HAP-1 (cell line): ENCODE measurements around the gene BBS7.
A peak's percentile ranks its signal among the peaks of the same experiment; 100 is the strongest.

Source experiments
- DNase-seq, 2 experiments: peaks; one replicate each; pipeline ENCODE4 v3.0.0-alpha.2; 2016 to 2020; ENCODE audit warnings: low spot score in 2 of 2
- H3K27me3 ChIP-seq: fragments of 250-450 bp; sonication (Bioruptor Pico); 2 replicates; pipeline ENCODE4 v1.5.1; 2020; ENCODE audit warnings: low read depth, mild to moderate bottlenecking, moderate library complexity
- H3K36me3 ChIP-seq: fragments of 250-450 bp; sonication (Bioruptor Pico); replicated peaks from 2 replicates; pipeline ENCODE4 v1.5.1; 2020; ENCODE audit warnings: mild to moderate bottlenecking
- H3K4me1 ChIP-seq: fragments of 250-450 bp; sonication (Bioruptor Pico); 2 replicates; pipeline ENCODE4 v1.5.1; 2020; ENCODE audit warnings: mild to moderate bottlenecking
- H3K4me3 ChIP-seq: fragments of 250-450 bp; sonication (Bioruptor Pico); 2 replicates; pipeline ENCODE4 v1.5.1; 2020; ENCODE audit warnings: mild to moderate bottlenecking, moderate library complexity
- H3K9me3 ChIP-seq: fragments of 250-450 bp; sonication (Bioruptor Pico); 2 replicates; pipeline ENCODE4 v1.5.1; 2020; ENCODE audit warnings: mild to moderate bottlenecking, moderate library complexity
- in situ Hi-C: fragments of 300-500 bp; cut with MboI; formaldehyde crosslinking; loops from 3 replicates; pipeline ENCODE4 v1.14.3; 2020; ENCODE audit warnings: low sequenced_read_pairs, inconsistent platforms, mixed read lengths

Gene BBS7, protein sequence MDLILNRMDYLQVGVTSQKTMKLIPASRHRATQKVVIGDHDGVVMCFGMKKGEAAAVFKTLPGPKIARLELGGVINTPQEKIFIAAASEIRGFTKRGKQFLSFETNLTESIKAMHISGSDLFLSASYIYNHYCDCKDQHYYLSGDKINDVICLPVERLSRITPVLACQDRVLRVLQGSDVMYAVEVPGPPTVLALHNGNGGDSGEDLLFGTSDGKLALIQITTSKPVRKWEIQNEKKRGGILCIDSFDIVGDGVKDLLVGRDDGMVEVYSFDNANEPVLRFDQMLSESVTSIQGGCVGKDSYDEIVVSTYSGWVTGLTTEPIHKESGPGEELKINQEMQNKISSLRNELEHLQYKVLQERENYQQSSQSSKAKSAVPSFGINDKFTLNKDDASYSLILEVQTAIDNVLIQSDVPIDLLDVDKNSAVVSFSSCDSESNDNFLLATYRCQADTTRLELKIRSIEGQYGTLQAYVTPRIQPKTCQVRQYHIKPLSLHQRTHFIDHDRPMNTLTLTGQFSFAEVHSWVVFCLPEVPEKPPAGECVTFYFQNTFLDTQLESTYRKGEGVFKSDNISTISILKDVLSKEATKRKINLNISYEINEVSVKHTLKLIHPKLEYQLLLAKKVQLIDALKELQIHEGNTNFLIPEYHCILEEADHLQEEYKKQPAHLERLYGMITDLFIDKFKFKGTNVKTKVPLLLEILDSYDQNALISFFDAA

GRCh38 chr4:121869841-121870822 lies at the start of gene BBS7:
Gene BBS7 (minus strand): TSS chr4:121870474. CDS start chr4:121870313, 161 bp downstream.
- Histone ChIP-seq H3K27me3 (no peaks in the 10 kb centered on the region), H3K9me3 (no peaks in the 10 kb centered on the region), H3K36me3 (peaks cover 22% of the 10 kb centered on the region), H3K4me1 (peaks cover 5% of the 10 kb centered on the region), H3K4me3 (peak within 1 kb of the TSS; percentile 86)
- in situ Hi-C loops: no loop called here
- peak; percentile 96 to 100 for DNase-seq

DNA sequence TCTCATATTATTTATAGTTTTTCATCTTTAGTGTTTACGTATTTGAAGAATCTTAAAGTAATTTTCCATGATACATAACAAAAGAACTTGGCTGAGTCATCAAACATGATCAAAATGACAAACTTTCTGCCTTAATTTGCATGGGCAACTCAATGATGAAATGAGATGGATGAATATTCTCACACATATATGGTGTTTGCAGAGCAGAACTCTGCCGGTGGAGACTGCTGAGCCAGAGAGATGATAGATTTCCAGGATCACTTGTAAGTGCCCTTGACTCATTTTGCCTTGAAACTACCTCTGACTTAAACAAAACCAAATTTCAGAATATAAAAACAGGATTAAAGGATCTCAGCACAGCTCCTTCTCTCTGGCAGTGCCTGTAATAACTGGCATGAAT lies 43.4 kb upstream of the BBS7 start:
- in situ Hi-C loops: no loop called here
- Histone ChIP-seq H3K4me3 (no peak overlapping the region), H3K4me1 (no peaks in the 10 kb centered on the region), H3K27me3 (no peaks in the 10 kb centered on the region), H3K9me3 (no peaks in the 10 kb centered on the region), H3K36me3 (no peaks in the 10 kb centered on the region)
- no peak for DNase-seq

DNA sequence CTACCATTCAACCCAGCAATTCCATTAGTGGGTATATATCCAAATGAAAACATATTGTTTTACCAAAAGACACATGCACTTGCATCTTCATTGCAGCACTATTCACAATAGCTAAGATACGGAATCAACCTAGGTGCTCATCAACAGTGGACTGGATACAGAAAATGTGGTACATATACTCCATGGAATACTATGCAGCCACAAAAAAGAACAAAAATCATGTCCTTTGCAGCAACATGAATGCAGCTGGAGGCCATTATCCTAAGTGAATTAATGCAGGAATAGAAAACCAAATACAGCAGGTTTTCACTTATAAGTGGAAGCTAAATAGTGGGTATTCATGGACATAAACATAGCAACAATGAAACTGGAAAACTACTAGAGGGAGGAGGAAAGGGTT lies 38.1 kb upstream of the BBS7 start:
- Histone ChIP-seq H3K27me3 (peaks cover 3% of the 10 kb centered on the region; the same call in 1 of the 2 replicates), H3K9me3 (no peaks in the 10 kb centered on the region), H3K36me3 (no peaks in the 10 kb centered on the region), H3K4me3 (no peak overlapping the region), H3K4me1 (no peaks in the 10 kb centered on the region)
- in situ Hi-C loops: no loop called here
- DNase-seq: no peak

DNA sequence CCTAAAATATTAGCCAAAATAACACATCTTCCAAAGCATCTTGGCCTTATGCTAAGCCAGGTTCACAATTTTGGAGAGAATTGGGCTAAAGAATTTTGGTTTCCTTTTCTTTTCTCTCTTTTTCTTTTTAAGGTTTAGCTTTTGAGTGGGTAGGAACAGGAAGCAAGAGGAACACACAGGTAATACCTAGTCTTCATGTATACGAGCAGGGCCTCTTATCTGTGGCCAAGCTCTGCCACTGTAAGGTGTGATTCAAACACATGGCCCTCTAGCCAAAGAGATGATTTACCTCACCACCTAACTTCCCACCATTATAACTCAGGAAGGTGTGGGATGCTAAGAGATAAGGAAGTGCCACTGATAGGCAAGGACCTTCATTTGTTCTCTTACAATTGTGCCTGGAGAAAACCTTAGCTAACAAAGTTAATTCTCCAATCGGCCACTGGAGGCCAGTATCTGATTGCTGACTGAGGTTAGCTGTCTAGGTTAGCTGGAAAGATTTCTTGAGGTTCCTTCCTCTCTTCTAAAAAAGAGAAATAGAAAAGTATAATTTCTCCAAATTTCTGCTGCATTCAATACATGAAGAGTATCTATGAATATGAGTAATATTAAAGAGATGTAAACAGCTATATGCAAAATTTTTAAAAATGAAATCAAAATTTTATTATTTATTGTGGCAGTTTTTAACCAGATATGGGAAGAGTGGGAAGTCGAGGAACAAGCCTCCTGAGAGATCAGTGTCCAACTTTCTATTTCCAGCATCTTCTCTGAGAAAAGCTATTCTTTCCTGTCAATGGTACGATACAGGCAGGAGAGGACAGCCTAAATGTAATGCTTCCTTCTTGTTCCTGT lies 30.1 kb upstream of the BBS7 start:
- no peaks in the 10 kb centered on the region for H3K9me3 ChIP-seq
- in situ Hi-C loops: no loop called here
- no peaks in the 10 kb centered on the region for H3K36me3 ChIP-seq

DNA sequence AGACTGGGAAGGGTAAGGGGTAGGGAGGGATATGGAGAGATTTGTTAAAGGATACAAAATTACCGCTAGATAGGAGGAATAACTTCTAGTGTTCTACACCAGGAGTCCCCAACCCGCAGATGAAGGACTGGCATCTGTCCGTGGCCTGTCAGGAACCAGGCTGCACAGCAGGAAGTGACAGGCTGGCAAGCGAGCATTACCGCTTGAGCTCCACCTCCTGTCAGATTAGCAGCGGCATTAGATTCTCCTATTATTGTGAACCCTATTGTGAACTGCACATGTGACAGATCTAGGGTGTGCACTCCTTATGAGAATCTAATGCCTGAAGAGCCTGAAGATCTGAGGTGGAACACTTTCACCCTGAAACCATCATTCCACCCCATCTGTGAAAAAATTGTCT lies 27.9 kb upstream of the BBS7 start:
- peak in 1 of 2 experiments; percentile 28 for DNase-seq
- H3K4me3 ChIP-seq: no peak overlapping the region
- 0 out of 2 replicates have a peak, but pooled peaks cover 6% of the 10 kb centered on the region for H3K27me3 ChIP-seq
- no peaks in the 10 kb centered on the region for H3K9me3 ChIP-seq
- in situ Hi-C loops: no loop called here
- H3K4me1 ChIP-seq: no peaks in the 10 kb centered on the region
- no peaks in the 10 kb centered on the region for H3K36me3 ChIP-seq

More for the DNA sequence above, 30.1 kb upstream of the BBS7 start:
- H3K4me1 ChIP-seq: no peaks in the 10 kb centered on the region
- DNase-seq: peak; percentile 48 to 65
- H3K4me3 ChIP-seq: no peak overlapping the region
- H3K27me3 ChIP-seq: peaks cover 6% of the 10 kb centered on the region; the same call in 1 of the 2 replicates

DNA sequence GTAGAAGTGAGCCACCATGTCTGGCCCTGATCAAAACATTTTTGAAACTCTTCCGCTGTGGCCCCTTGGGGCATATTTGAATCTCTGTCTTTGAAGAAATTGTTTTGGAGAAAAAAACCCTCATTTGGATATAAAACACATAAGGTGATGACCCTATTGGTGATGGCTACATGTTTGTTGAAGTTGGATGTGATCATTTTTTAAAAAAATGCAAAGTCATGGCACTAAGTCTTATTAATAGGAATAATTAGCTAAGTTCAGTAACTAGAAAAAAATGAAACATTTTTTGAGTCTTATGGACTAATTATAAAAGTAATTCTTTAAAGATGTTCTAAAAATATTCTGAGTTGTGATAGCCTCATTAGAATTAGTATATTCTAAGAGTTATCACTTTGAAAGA lies 17.9 kb upstream of the BBS7 start:
- DNase-seq: no peak
- no peaks in the 10 kb centered on the region for H3K9me3 ChIP-seq
- H3K4me1 ChIP-seq: no peaks in the 10 kb centered on the region
- H3K27me3 ChIP-seq: peaks cover 8% of the 10 kb centered on the region; the same call in 1 of the 2 replicates
- in situ Hi-C loops: no loop called here
- no peaks in the 10 kb centered on the region for H3K36me3 ChIP-seq
- no peak overlapping the region for H3K4me3 ChIP-seq

- no peak for DNase-seq
- no peaks in the 10 kb centered on the region for H3K9me3 ChIP-seq
- in situ Hi-C loops: no loop called here
- H3K36me3 ChIP-seq: no peaks in the 10 kb centered on the region
- H3K4me3 ChIP-seq: no peak overlapping the region
- H3K27me3 ChIP-seq: peaks cover 23% of the 10 kb centered on the region
- H3K4me1 ChIP-seq: no peaks in the 10 kb centered on the region
These were observed 14.8 kb upstream of the BBS7 start for GRCh38 chr4:121885115-121885514.

- no peak for DNase-seq
- in situ Hi-C loops: no loop called here
- H3K9me3 ChIP-seq: no peaks in the 10 kb centered on the region
- H3K36me3 ChIP-seq: no peaks in the 10 kb centered on the region
- H3K4me3 ChIP-seq: no peak overlapping the region
- H3K4me1 ChIP-seq: no peaks in the 10 kb centered on the region
- H3K27me3 ChIP-seq: peaks cover 37% of the 10 kb centered on the region
These were observed 10.9 kb upstream of the BBS7 start for GRCh38 chr4:121881158-121881557.

DNA sequence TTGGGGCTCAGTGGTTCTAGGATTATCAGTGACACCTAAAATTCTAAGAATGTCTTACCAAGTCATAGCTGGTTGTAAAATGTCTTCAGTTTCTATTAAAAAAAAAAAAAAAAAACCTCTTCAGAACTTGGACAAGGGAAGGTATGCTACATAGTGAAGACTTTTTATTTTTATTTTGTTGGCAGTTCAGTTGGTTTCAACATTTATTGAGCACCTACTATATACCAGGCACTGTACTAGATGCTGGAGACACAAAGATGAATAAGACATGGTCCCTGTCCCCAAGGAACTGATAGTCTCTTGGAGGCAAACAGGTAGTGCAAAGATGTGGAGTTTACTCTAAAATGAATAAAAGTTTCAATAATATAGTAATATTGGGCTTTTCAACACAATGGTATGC lies 8.9 kb upstream of the BBS7 start:
- in situ Hi-C loops: no loop called here

GRCh38 chr4:121877041-121877773 lies 6.9 kb upstream of the BBS7 start:
- Histone ChIP-seq H3K9me3 (no peaks in the 10 kb centered on the region), H3K4me3 (no peak overlapping the region), H3K27me3 (peaks cover 32% of the 10 kb centered on the region), H3K4me1 (no peaks in the 10 kb centered on the region), H3K36me3 (no peaks in the 10 kb centered on the region)
- no peak for DNase-seq
- in situ Hi-C loops: no loop called here

More for the DNA sequence above, 8.9 kb upstream of the BBS7 start:
- Histone ChIP-seq H3K9me3 (no peaks in the 10 kb centered on the region), H3K36me3 (no peaks in the 10 kb centered on the region), H3K4me3 (no peak overlapping the region), H3K27me3 (peaks cover 32% of the 10 kb centered on the region), H3K4me1 (no peaks in the 10 kb centered on the region)
- DNase-seq: no peak

- H3K27me3 ChIP-seq: peaks cover 25% of the 10 kb centered on the region
- DNase-seq: no peak
- H3K36me3 ChIP-seq: no peaks in the 10 kb centered on the region
- H3K4me3 ChIP-seq: no peak overlapping the region
- no peaks in the 10 kb centered on the region for H3K4me1 ChIP-seq
- in situ Hi-C loops: no loop called here
- H3K9me3 ChIP-seq: no peaks in the 10 kb centered on the region
These were observed 5.8 kb upstream of the BBS7 start for GRCh38 chr4:121876070-121876469.

DNA sequence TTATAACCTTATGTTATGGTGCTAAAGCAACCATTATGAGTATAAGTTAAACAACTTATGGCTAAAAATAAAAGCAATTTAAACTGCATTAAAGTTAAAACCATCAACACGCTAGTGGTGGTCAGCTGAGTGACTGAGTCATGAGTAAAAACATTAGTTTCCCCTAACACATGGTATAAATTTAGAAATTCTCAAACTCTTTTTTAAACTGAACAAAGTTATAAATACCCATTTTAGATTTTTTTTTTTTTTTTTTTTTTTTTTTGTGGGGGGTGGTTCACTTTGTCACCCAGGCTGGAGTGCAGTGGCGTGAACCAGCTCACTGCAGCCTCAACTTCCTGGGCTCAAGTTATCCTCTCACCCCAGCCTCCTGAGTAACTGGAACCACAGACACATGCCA lies 5.4 kb upstream of the BBS7 start:
- Histone ChIP-seq H3K9me3 (no peaks in the 10 kb centered on the region), H3K4me1 (no peaks in the 10 kb centered on the region), H3K27me3 (peaks cover 23% of the 10 kb centered on the region), H3K36me3 (no peaks in the 10 kb centered on the region), H3K4me3 (no peak overlapping the region)
- DNase-seq: no peak
- in situ Hi-C loops: no loop called here
